Head of caudate nucleus (tissue), 42 donors: ENCODE data around the gene SPATS2L.

Source experiments
- DNase-seq, 42 donors: peaks; one replicate each; pipeline versions ENCODE4 v3.0.0 to v3.0.0-alpha.2; 2020 to 2021; ENCODE audit warnings: mixed read lengths in 7 of 42
- intact Hi-C: fragments of 100-400 bp; cut with DNase I; formaldehyde crosslinking; loops from one replicate; pipeline ENCODE4 v1.15.0; 2022

Gene SPATS2L

DNA sequence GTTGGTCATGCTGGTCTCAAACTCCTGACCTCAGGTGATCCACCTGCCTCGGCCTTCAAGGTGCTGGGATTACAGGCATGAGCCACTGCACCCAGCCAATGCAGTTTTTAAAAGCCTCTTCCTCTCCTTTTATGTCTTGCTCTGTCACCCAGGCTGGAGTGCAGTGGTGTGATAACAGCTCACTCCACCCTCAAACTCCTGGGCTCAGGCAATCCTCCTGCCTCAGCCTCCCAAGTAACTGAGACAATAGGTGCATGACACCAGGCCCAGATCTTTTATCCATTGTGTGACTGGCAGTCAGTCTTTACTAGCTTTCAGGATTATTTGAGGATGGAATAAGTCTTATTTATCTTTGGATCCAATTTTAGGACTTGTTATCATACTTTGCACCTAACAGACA is 190.2 kb downstream of the SPATS2L start:
- intact Hi-C loops, result no loop called here

DNA sequence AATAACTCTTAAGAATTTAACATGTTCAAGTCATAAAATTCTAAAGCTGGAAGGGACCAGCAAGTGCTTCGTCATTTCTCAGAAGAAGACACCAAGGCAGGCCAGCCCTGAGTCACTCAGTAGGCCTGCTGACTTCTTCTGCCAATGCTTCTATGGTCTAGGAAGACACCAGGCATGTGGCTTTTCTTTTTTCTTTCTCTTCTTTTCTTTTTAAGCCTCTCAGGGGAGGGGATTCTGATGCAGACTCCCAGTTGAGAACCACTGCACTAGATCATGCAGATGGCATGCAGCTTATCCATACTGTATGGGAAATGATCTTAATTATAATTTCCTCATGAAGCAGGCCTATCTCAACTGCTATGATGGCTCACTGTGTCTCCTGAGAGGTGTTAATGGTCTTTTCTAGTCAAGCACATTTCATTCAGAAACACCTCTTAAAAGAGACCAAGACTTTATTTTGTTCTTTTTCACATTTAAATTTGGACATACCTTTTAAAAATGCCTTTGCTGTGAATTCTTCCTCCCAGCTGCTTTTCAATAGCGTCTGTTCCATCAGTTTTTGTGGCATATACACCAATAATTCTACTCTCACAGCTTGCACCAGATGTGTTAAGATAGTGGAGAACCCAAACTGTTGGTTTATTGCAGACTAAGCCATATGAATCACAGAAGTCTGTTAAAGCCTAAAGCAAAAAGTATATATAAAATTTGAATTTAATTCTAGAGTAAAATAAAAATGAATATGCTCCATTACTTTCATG is 192.1 kb downstream of the SPATS2L start:
- DNase-seq, result no peak
- intact Hi-C loops, result no loop called here

More for the DNA sequence above, 190.2 kb downstream of the SPATS2L start:
- DNase-seq, result no peak

DNA sequence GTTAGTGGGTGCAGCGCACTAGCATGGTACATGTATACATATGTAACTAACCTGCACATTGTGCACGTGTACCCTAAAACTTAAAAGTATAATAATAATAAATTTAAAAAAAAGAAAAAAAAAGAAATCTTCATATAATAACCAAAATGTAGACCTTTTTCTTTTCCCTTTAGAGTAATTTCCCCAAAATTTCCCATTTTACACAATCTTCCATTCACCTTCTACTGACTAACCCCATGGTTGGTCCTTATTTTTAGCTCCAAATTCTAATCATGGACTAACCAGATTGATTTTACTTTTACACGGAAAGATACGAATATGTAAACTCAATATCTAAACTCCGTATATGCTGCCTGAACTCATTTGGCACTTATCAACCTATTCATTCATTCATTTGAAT is 195.7 kb downstream of the SPATS2L start:
- intact Hi-C loops, result no loop called here
- no peak for DNase-seq

DNA sequence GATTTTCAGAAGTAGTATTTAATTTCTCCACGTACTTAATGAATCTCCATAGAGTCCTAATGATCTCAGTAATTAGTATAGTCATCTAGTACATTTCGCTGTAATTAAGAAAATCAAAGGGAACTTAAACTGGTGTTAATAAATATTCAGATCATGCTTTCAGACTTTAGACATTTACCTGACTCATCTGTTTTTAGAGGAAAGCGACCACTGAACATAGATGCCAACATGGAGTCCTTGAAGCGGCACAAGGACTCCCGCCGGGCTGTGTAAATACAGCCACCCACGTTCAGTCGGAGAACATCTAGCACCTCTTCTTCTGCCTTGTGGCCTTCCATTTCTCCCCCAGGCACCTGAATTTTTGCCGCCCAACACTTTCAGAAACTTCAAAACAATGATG is 200.2 kb downstream of the SPATS2L start:
- intact Hi-C loops, result no loop called here
- DNase-seq, result no peak

DNA sequence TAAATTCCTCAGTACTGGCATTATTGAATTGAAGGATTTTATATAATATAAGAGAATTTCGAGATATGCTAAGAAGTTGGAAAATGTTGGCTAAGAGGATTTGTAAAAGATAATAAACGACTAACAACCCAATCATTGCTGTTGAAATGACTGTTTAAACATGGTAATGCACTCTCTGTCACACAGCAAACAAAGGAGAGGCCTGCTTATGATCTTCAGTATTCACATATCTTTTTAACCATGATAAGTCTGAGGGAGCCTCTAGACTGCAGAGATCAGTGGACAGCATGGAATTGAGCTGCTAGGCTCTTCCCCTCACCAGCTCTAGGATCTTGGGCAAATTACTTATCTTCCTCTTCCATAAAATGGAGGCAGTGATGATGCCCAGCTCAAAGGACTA is 200.7 kb downstream of the SPATS2L start:
- intact Hi-C loops, result no loop called here
- no peak for DNase-seq

DNA sequence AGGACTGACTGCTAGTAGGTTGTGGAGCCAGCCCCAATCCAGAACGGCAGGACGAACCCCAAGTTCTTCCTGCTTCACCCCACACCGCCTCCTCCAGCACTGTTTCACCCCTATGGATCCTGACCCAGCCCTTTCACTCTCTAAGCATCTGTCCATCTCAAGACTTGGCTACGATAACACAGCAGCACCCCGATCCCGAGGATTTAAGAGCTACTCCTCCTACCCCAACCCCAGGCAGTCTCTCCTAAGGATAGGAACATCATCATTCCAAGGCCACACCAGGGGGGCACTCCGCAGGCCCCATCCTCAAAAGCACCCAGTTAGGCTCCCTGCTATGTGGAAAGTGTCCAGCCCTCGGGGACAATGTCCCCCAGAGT is 202.7 kb downstream of the SPATS2L start:
- intact Hi-C loops, result no loop called here
- DNase-seq, result peak in 8 of 42 donors; percentile 2 to 16 (median 4)

DNA sequence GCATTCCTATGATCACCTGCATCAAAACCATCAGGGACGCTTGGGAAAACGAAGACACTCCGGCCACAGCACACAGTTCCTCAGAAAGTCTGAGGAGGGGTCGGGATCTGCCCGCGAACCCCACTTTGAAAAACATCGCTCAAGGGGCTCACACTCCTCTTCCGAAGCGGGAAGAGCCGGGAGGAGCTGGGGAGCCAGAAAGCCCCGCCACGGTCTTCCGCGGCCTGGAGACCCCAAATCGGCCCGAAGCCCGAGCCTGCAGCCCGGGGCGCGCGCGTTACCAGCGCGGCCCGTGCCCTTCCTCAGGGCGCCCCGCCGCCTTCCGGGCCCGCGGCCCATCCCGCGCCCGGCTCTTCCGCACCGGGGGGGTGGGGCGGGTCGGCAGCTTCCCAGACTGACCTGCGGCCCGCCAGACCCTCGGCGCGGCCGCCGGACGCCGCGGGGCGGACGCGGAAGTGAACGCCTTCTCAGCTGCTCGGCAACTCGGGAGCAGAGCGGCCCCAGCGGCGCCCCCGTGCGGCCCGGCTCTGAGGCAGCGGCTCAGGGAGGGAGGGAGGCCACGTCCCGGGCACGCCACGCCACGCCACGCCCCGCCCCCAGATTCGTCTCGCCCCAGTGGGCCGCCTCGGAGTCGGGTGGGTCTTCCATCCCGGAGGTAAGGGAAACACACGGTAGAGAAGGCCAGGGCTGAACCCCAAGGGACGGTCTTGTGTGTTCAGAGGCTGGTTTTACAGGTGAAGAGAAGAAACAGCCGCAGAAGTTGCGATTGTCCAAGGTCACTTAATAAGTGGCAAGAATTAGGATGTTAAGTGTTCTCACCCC is 203.3 kb downstream of the SPATS2L start, which contains the start of gene KCTD18:
Gene KCTD18, minus strand, starts transcription at position 457 of the 822 bp plus-strand sequence. CDS start 3,052 bp downstream, outside the sequence.
- DNase-seq, result peak; percentile 76 to 98 (median 95)
- intact Hi-C loops, result loop anchor here (10.0 kb wide), 1 partner anchor 305 kb away; the partner anchor contains the start of gene BZW1

DNA sequence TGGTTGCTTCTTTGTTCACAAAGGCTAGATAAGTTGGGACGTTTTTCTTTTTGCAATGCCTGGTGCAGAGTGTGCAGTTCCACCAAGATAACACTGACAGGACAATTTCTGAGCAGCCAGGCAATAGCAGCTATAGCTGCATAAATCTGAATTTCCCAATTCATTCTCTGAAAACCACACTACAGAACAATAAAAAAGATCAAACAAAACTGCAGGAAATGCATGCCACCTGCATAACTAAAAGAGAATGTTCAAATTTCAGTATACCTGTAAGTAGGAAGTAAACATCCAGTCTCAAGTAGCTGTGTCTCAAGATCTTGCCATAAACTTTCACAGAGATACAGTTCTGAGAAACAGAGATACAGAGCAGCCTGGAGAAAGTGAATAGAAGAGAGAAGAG is 208.7 kb downstream of the SPATS2L start:
- no peak for DNase-seq
- intact Hi-C loops, result loop anchor here (10.0 kb wide), 1 partner anchor 300 kb away; the partner anchor contains the start of gene BZW1

DNA sequence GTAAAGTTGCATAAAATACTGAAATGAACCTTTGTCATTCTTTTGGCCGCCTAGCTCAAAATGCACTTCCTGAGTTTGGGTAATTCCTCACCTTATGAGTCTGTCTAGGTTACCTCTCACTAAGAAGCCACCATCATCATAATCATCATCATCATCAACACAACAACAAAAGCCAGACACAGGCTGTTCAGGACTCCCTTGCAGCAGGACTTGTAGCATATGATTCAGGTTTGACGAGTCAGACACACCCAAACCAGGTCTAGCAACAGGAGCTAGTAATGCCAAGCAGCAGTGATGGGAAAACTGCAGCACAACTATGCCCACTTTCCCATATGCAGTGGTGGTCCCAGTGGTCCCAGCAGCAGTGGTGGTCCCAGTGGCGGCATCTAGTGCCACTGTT is 216.7 kb downstream of the SPATS2L start:
- DNase-seq, result no peak
- intact Hi-C loops, result no loop called here

DNA sequence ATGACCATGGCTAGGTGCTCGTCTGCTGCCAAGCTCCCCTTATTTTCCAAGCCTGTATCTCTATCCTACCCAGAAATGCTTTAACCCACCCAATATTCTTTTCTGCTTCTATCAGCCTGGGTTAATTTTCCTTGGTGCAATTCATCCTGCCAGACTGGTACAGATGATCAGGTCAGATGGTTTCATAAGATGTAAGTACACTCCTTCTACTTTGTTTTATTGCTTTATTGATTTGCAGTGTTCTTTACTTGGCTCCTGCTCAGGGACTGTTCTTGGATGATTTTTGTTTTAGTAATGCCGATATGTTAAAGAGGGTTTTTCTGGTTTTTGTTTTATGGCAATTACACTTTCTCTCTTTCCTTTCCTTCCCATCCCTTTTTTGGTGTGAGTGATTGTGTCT is 217.1 kb downstream of the SPATS2L start:
- DNase-seq, result no peak
- intact Hi-C loops, result no loop called here

DNA sequence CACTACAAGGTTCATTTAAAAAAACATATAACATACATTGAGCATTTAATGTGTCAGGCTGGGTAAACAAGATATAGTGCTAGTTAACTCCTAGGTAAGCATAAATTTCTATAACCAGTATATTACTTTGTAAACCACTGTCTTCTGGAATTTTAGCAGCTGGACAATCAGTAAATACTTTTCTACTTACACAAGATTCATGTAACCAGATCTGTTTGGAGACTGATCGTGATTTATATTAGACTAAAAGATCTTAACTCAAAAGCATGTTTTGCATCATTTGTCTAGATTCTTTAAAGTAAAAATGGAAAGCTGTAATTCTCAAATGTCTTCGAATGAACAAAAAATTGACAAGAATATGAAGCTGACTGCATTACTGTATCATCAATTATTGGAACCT is 218.6 kb downstream of the SPATS2L start:
- intact Hi-C loops, result no loop called here
- DNase-seq, result no peak

DNA sequence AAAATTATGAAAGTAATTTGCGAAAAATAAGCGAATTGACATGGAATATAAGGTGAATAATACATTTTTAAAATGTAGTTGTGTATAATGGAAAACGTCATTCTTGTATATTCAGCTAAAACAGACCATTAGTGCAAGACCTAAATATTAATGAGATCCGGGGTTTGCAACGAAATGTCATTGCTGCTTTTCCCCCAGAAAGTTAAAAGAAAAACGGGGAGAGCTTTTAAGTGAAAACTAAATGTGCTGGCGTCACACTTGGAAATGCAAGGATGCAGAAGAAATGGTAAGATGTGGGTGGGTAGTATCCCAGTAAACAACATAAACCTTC is 219.0 kb downstream of the SPATS2L start:
- DNase-seq, result peak in 1 of 42 donors; percentile 1
- intact Hi-C loops, result no loop called here

DNA sequence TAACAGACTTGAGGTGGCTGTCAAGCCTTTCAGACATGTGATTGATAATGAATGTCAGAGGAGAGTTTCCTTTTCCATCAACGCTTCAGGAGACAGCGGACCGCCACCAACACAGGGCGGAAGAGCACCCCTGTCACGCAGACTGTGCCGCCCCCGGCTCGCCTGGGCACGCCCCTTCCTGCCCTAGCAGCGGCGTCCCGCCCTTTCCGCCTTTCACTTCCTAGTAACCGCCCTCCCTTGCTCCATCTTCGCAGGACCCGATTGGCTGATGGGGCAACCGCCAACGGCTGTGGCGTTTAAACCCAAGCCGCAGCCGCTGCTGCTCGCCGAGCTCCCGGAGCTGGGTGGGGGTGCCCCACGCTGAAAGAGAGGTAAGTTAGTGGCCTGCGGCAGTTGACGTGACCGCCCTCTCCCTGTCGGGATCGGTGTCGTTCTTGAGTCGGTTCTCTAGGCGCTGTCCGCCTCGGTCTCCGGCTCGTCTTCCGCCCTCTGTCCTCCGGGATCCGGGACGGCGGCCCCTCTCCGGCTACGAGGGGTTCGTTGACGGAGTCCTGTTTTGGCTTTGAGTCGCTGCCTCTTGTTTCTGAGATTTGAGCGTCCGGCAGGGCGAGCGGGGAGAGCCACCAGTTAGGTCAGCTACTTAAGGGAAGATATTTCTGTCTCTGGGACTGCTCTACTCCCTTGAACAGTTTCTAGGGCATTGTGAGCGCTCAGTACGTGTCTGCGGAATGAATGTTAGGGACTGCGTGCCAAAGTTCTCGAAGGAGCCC is 219.6 kb downstream of the SPATS2L start, which contains the start of gene SGO2:
Gene SGO2, plus strand, starts transcription at position 326 of the 770 bp plus-strand sequence. CDS start 6,769 bp downstream, outside the sequence.
- DNase-seq, result peak; percentile 90 to 98 (median 97)
- intact Hi-C loops, result no loop called here

DNA sequence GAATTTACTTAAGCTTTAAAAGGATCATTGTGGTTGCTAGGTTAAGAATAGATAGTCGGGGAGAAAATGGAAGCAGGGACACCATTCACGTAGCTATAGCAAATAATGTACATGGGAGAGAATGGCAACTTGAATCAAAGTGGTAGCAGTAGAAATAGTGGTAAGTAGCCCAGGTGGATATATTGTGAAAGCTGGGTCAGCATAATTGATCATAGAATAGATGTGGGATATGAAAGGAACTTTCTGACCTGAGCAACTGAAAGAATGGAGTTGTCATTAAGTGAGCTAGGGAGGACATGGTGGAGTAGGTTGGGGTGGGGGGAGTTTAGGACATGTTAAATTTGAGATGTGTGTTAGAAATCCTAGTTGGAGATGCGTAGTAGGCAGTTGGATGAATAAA is 221.7 kb downstream of the SPATS2L start:
- no peak for DNase-seq
- intact Hi-C loops, result no loop called here
